ENCODE measurements around the gene MARVELD1. TPM values are rescaled to one million over a fixed set of nuclear protein-coding genes. Genes with fewer than 3 reads are reported as not detected.
"Not testable (repeated sequence)": the region's sequence is repeated elsewhere in the genome, so short reads cannot be mapped to it uniquely, and the experiment has no call there.

The MARVELD1 gene
- total RNA-seq, 5 donors from 2014 or later (not counting 1 experiment from before 2014, with no cell fraction given) = 1.3 to 2.4 (median 1.5) TPM

- peaks cover 18 to 27% (median 22%) of the 10 kb centered on the region in 3 donors for H3K4me1 Mint-ChIP-seq
- DNase-seq = no peak
- Histone ChIP-seq H3K9me3 (no peaks in the 10 kb centered on the region), H3K4me3 (ENCODE audit: control insufficient read depth in 1 of 2, extremely low read depth in 1 of 2, low read length in 1 of 2) (no peak overlapping the region), H3K27me3 (replicated peaks in 1 of 2; ENCODE audit: control insufficient read depth in 2 of 2, extremely low read depth in 1 of 2, insufficient read depth in 2 of 2, low read length in 1 of 2) (peaks cover 0 to 2% of the 10 kb centered on the region in 2 experiments), H3K27ac (ENCODE audit: low read length) (no peak overlapping the region), H3K4me1 (ENCODE audit: control insufficient read depth in 1 of 2, extremely low read depth in 1 of 2, insufficient read depth in 2 of 2, low read length in 2 of 2) (peaks cover 0 to 25% of the 10 kb centered on the region in 2 experiments), H3K36me3 (ENCODE audit: control insufficient read depth in 2 of 2, extremely low read depth in 1 of 2, insufficient read depth in 1 of 2, low read length in 1 of 2) (no peaks in the 10 kb centered on the region)
- no peaks in the 10 kb centered on the region for H3K9me3 Mint-ChIP-seq
- ChIA-PET CTCF (no interaction called here), POLR2A (interaction anchor here in 1 of 2 donors (0.6 kb wide), 1 partner anchor 223 kb away, joined by 3 read pairs; no protein-coding TSS in a partner anchor)
- 86% methylated on average over 1 of the region's 5 CpGs for WGBS (ENCODE audit: insufficient coverage)
- H3K27me3 Mint-ChIP-seq = no peaks in the 10 kb centered on the region
- no peak for ATAC-seq (replicated peaks in 1 of 4)
- no peak overlapping the region for H3K27ac Mint-ChIP-seq
- H3K4me3 Mint-ChIP-seq = no peak overlapping the region
- H3K36me3 Mint-ChIP-seq = no peaks in the 10 kb centered on the region
These were observed 23.9 kb upstream of the MARVELD1 start for GRCh38 chr10:97689559-97690020.

- Mint-ChIP-seq H3K36me3 (no peaks in the 10 kb centered on the region), H3K27ac (no peak overlapping the region), H3K4me1 (peaks cover 14 to 21% (median 18%) of the 10 kb centered on the region in 3 donors), H3K9me3 (no peaks in the 10 kb centered on the region), H3K4me3 (no peak overlapping the region), H3K27me3 (no peaks in the 10 kb centered on the region)
- no peak overlapping the region for H3K4me3 ChIP-seq (ENCODE audit: control insufficient read depth in 1 of 2, extremely low read depth in 1 of 2, low read length in 1 of 2)
- H3K36me3 ChIP-seq (ENCODE audit: control insufficient read depth in 2 of 2, extremely low read depth in 1 of 2, insufficient read depth in 1 of 2, low read length in 1 of 2) = no peaks in the 10 kb centered on the region
- ChIA-PET CTCF (no interaction called here), POLR2A (no interaction called here)
- H3K27me3 ChIP-seq (replicated peaks in 1 of 2; ENCODE audit: control insufficient read depth in 2 of 2, extremely low read depth in 1 of 2, insufficient read depth in 2 of 2, low read length in 1 of 2) = peaks cover 0 to 2% of the 10 kb centered on the region in 2 experiments
- no peak for DNase-seq
- no peaks in the 10 kb centered on the region for H3K9me3 ChIP-seq
- H3K27ac ChIP-seq (ENCODE audit: low read length) = no peak overlapping the region
- no peak for ATAC-seq (replicated peaks in 1 of 4)
- WGBS (ENCODE audit: insufficient coverage) = no CpG with 5 or more reads among the region's 3 CpGs
- peaks cover 0 to 25% of the 10 kb centered on the region in 2 experiments for H3K4me1 ChIP-seq (ENCODE audit: control insufficient read depth in 1 of 2, extremely low read depth in 1 of 2, insufficient read depth in 2 of 2, low read length in 2 of 2)
These were observed 23.4 kb upstream of the MARVELD1 start for GRCh38 chr10:97690133-97690532.

- H3K36me3 Mint-ChIP-seq; H3K4me3 ChIP-seq (ENCODE audit: control insufficient read depth in 1 of 2, extremely low read depth in 1 of 2, low read length in 1 of 2); H3K4me1 ChIP-seq (ENCODE audit: control insufficient read depth in 1 of 2, extremely low read depth in 1 of 2, insufficient read depth in 2 of 2, low read length in 2 of 2); H3K9me3 ChIP-seq; H3K4me1 Mint-ChIP-seq; POLR2A ChIA-PET; H3K27me3 Mint-ChIP-seq; DNase-seq; H3K4me3 Mint-ChIP-seq; H3K36me3 ChIP-seq (ENCODE audit: control insufficient read depth in 2 of 2, extremely low read depth in 1 of 2, insufficient read depth in 1 of 2, low read length in 1 of 2); H3K27ac ChIP-seq (ENCODE audit: low read length); H3K9me3 Mint-ChIP-seq; ATAC-seq (replicated peaks in 1 of 4); H3K27ac Mint-ChIP-seq: not testable (repeated sequence)
- WGBS (ENCODE audit: insufficient coverage) = 86% methylated on average over 7 of the region's 11 CpGs
- H3K27me3 ChIP-seq (replicated peaks in 1 of 2; ENCODE audit: control insufficient read depth in 2 of 2, extremely low read depth in 1 of 2, insufficient read depth in 2 of 2, low read length in 1 of 2) = peaks cover 0 to 18% of the 10 kb centered on the region in 2 experiments
- CTCF ChIA-PET = interaction anchor here in 1 of 2 donors (0.7 to 1.2 kb wide), 3 partner anchors 12 to 21 kb away, joined by 3 to 7 read pairs (median 3); partner anchors contain the start of gene AVPI1
These were observed 15.4 kb upstream of the MARVELD1 start for GRCh38 chr10:97698072-97698655.

- DNase-seq = peak in 28 of 35 experiments; percentile 11 to 78 (median 28)
- POLR2A ChIA-PET = interaction anchor here in 1 of 2 donors (0.5 kb wide), 1 partner anchor 17 kb away, joined by 7 read pairs; no protein-coding TSS in a partner anchor
- H3K27ac ChIP-seq (ENCODE audit: low read length) = no peak overlapping the region
- CTCF ChIA-PET = interaction anchor here (0.5 to 2.7 kb wide), 18 partner anchors 8 to 340 kb away, joined by 3 to 29 read pairs (median 7); partner anchors contain the start of genes AVPI1 (in 1 of the 2) and ZFYVE27 (in 1 of the 2)
- H3K9me3 Mint-ChIP-seq = no peaks in the 10 kb centered on the region
- H3K36me3 ChIP-seq (ENCODE audit: control insufficient read depth in 2 of 2, extremely low read depth in 1 of 2, insufficient read depth in 1 of 2, low read length in 1 of 2) = no peaks in the 10 kb centered on the region
- no peaks in the 10 kb centered on the region for H3K4me1 Mint-ChIP-seq
- H3K27me3 Mint-ChIP-seq = peaks cover 0 to 4% of the 10 kb centered on the region in 2 donors
- no peak overlapping the region for H3K4me3 Mint-ChIP-seq
- H3K27me3 ChIP-seq (replicated peaks in 1 of 2; ENCODE audit: control insufficient read depth in 2 of 2, extremely low read depth in 1 of 2, insufficient read depth in 2 of 2, low read length in 1 of 2) = peaks cover 0 to 10% of the 10 kb centered on the region in 2 experiments
- no peaks in the 10 kb centered on the region for H3K4me1 ChIP-seq (ENCODE audit: control insufficient read depth in 1 of 2, extremely low read depth in 1 of 2, insufficient read depth in 2 of 2, low read length in 2 of 2)
- ATAC-seq (replicated peaks in 1 of 4) = peak; percentile 82 to 95 (median 84)
- H3K36me3 Mint-ChIP-seq = no peaks in the 10 kb centered on the region
- no peak overlapping the region for H3K27ac Mint-ChIP-seq
- H3K9me3 ChIP-seq = no peaks in the 10 kb centered on the region
- H3K4me3 ChIP-seq (ENCODE audit: control insufficient read depth in 1 of 2, extremely low read depth in 1 of 2, low read length in 1 of 2) = no peak overlapping the region
- 58% methylated on average over 9 of the region's 12 CpGs for WGBS (ENCODE audit: insufficient coverage)
These were observed 12.0 kb upstream of the MARVELD1 start for GRCh38 chr10:97701438-97702069.

- H3K27ac ChIP-seq (ENCODE audit: low read length) = no peak overlapping the region
- H3K4me3 ChIP-seq (ENCODE audit: control insufficient read depth in 1 of 2, extremely low read depth in 1 of 2, low read length in 1 of 2) = no peak overlapping the region
- Mint-ChIP-seq H3K27me3 (peaks cover 7 to 11% of the 10 kb centered on the region in 2 donors), H3K27ac (no peak overlapping the region), H3K36me3 (no peaks in the 10 kb centered on the region), H3K4me1 (no peaks in the 10 kb centered on the region), H3K4me3 (no peak overlapping the region), H3K9me3 (no peaks in the 10 kb centered on the region)
- peaks cover 0 to 23% of the 10 kb centered on the region in 2 experiments for H3K27me3 ChIP-seq (replicated peaks in 1 of 2; ENCODE audit: control insufficient read depth in 2 of 2, extremely low read depth in 1 of 2, insufficient read depth in 2 of 2, low read length in 1 of 2)
- no peaks in the 10 kb centered on the region for H3K9me3 ChIP-seq
- H3K4me1 ChIP-seq (ENCODE audit: control insufficient read depth in 1 of 2, extremely low read depth in 1 of 2, insufficient read depth in 2 of 2, low read length in 2 of 2) = no peaks in the 10 kb centered on the region
- DNase-seq (no peak), ATAC-seq (replicated peaks in 1 of 4) (no peak)
- ChIA-PET POLR2A (no interaction called here), CTCF (interaction anchor here (0.8 to 2.7 kb wide), 4 partner anchors 26 to 33 kb away, joined by 3 to 29 read pairs (median 4); partner anchors contain the start of gene ZFYVE27 (in 1 of the 2))
- 83% methylated on average over 4 of the region's 7 CpGs for WGBS (ENCODE audit: insufficient coverage)
- H3K36me3 ChIP-seq (ENCODE audit: control insufficient read depth in 2 of 2, extremely low read depth in 1 of 2, insufficient read depth in 1 of 2, low read length in 1 of 2) = no peaks in the 10 kb centered on the region
These were observed 10.0 kb upstream of the MARVELD1 start for GRCh38 chr10:97703398-97704067.

GRCh38 chr10:97704341-97704740 is 9.2 kb upstream of the MARVELD1 start:
- no peaks in the 10 kb centered on the region for H3K9me3 Mint-ChIP-seq
- H3K9me3 ChIP-seq = no peaks in the 10 kb centered on the region
- H3K27me3 Mint-ChIP-seq = peaks cover 10 to 18% of the 10 kb centered on the region in 2 donors
- no peaks in the 10 kb centered on the region for H3K4me1 ChIP-seq (ENCODE audit: control insufficient read depth in 1 of 2, extremely low read depth in 1 of 2, insufficient read depth in 2 of 2, low read length in 2 of 2)
- ChIA-PET POLR2A (no interaction called here), CTCF (interaction anchor here (1.4 to 1.5 kb wide), 2 partner anchors 26 to 32 kb away, joined by 3 to 4 read pairs; partner anchors contain the start of gene ZFYVE27 (in 1 of the 2))
- 75% methylated on average over 1 of the region's 1 CpG for WGBS (ENCODE audit: insufficient coverage)
- no peak overlapping the region for H3K27ac Mint-ChIP-seq
- no peak for DNase-seq
- H3K36me3 Mint-ChIP-seq = no peaks in the 10 kb centered on the region
- H3K27ac ChIP-seq (ENCODE audit: low read length) = no peak overlapping the region
- H3K27me3 ChIP-seq (replicated peaks in 1 of 2; ENCODE audit: control insufficient read depth in 2 of 2, extremely low read depth in 1 of 2, insufficient read depth in 2 of 2, low read length in 1 of 2) = peaks cover 0 to 26% of the 10 kb centered on the region in 2 experiments
- ATAC-seq (replicated peaks in 1 of 4) = no peak
- H3K4me1 Mint-ChIP-seq = peaks cover 0 to 3% (median under 1%) of the 10 kb centered on the region in 3 donors
- no peak overlapping the region for H3K4me3 ChIP-seq (ENCODE audit: control insufficient read depth in 1 of 2, extremely low read depth in 1 of 2, low read length in 1 of 2)
- no peak overlapping the region for H3K4me3 Mint-ChIP-seq
- no peaks in the 10 kb centered on the region for H3K36me3 ChIP-seq (ENCODE audit: control insufficient read depth in 2 of 2, extremely low read depth in 1 of 2, insufficient read depth in 1 of 2, low read length in 1 of 2)
